HS-27A (cell line): ENCODE data around the gene GNG12.
"Not testable (repeated sequence)": the region's sequence is repeated elsewhere in the genome, so short reads cannot be mapped to it uniquely, and the experiment has no call there.

Source experiments
- DNase-seq: peaks from one replicate; pipeline ENCODE4 v3.0.0-alpha.2; 2012; ENCODE audit warnings: low read depth, missing footprints

The GNG12 gene

DNA sequence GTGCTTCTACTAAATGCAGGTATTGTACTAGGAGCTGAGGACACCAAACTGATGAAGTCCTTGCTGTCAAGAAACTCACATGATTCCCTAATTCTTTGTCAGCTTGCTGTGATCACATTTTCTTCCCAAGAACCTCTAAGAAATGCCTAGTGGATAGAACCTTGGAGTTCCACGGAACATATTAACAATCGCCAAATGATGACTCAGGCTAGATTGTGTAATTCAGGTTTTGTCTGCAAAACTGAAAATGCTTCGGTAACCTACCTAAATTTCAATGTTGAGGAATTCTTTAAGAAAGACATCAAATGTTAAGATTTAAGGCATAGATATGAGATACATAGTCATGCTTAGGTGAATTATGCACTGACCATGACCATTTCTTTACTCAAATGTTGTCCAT, 150.0 kb downstream of the GNG12 start:
- DNase-seq, result no peak

- DNase-seq, result peak; percentile 95
Observed at GRCh38 chr1:67682659-67683197, 150.5 kb downstream of the GNG12 start.

GRCh38 chr1:67680486-67680885, 152.8 kb downstream of the GNG12 start:
- DNase-seq, result no peak

DNA sequence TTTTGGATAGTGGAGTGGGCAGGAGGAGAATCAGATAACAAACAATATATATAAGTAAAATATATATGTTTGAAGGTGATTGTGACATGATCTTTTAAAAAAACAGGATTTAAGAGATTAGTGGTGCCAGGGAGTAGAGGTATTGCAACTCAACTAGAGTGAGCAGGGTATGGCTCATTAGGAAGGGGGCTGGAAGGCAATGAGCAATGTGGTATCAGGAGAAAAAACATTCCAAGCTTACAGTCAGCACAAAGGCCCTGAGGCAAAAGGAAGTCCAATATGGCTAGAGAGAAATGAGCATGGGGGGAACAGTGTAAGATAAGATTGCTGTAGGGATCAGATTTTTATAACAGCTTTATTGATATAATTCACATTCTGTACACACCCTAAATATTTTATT, 153.6 kb downstream of the GNG12 start:
- DNase-seq, result peak; percentile 47

DNA sequence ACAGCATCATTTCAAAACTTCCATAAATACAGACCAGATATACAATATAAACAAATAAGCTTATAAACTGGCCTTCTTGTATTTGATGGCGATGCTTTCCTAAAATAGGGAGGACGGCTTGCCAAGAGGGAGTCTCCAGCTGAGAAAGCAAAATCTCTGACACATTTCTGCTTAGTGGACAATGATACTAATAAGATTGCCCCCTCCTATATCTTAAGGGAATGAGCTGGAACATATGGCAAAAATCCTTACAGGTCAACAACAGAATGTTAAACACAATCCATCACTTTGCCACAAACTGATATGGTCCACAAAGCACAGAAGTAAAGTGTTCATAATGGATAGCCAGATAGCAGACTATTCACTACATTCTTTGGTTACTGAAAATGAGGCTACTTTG, 155.3 kb downstream of the GNG12 start:
- DNase-seq, result no peak

DNA sequence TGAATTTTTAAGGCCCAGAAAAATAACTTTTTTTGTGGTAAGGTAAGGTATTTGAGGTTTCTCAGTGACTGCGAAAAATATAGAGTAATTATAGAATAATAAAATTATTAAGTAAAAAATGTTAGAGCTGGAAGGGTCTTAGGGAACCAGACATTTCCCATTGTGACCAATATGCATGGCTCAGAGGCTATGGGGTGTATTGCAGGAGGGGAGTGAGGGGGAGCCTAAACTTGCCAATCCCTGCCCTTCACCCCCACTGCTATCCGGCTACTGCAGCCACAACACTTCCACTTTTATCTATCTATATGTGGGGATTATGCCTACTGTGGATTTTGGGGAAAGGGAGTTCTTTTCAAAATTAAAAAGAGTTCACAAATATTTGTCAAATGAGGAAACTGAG, 155.9 kb downstream of the GNG12 start:
- DNase-seq, result no peak

DNA sequence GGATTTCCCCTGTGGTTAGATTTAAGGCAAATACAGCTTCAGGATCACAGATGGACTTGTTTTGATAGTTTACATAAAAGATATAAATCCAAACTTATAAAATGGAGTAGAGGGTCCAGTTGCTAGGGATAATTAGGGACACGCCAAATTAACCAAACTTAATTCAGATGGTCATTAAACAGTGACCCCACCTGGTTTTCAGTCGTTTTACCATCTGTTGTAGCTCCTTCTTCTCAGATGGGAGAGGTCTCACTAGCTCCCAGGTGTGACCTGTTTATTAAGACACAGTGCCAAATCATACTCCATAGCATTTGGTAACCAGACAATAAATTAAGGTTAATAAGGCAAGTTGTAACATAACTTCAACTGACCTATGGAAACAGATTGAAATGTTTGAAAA, 156.3 kb downstream of the GNG12 start:
- no peak for DNase-seq

DNA sequence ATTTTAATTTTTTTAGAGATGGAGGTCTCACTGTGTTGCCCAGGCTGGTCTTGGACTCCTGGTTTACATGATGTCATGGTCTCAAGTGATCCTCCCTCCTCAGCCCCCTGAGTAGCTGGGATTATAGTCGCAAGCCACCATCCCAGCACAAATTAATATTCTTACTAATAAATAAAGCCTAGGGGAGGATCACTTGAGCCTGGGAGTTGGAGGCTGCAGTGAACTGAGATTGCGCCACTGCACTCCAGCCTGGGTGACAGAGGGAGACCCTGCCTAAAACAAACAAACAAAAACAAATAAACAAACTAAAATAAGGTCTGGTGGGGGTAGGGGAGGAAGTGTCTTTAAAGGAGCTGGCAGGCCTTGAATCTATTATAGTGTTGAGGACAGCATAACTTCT, 157.0 kb downstream of the GNG12 start:
- DNase-seq, result no peak

GRCh38 chr1:67675800-67676199, 157.5 kb downstream of the GNG12 start:
- no peak for DNase-seq

DNA sequence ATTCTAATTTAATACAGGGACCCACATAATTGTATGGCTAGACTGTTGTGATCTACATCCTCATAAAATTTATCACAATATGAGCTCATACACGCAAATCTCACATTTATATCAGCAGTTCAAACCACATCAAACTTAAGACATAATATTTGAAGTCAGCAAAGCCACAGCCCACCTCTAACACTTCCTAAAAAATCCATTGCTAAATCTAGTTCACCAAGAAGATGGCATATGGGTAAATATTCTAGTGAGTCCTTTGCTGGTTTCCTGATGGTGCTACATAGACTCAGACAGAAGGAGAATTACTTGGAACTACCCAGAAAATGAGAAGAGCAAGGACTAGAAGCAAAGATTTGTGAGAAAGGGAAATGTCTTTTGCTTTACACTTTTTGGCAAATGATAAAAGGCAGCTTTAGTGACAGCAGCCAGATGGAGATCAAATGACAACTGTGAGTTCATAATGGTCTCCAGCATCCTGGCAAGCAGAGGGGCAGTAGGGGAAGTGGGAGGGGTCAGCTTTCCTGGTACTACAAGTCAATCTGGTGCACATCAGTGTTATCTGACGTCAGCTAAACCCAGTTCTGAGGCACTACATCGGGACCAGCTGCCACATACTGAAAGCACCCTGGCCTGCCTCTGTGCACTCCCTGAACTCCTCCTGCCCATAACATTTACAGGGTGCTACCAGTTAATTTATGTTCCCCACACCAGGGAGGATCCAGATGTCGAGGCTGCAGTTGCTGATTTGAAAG, 158.8 kb downstream of the GNG12 start:
- no peak for DNase-seq

GRCh38 chr1:67673468-67674201, 159.6 kb downstream of the GNG12 start:
- DNase-seq, result no peak

DNA sequence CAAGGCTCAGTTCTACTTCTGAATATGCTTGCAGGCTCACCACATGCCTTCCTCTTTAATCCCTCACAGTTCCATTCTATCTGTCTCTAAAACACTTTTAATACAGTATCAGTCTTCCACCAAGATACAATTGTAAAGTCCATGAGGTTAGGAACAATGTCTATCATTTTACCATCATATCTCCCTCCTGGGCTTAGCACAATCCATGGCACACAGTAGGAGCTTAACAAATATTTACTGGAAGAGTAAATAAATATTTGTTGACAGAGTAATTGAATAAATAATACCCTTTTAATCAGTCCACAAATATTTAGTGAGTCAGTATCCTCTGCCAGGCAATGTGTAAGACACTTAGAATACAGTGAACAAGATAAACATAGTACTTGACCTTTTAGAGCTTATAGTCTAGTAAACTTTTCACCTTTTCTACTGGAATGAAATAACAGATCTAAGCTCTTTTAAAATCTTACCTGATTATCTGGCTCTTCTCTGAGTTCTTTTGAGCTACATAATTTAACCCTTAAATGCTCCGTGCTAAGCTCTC, 160.9 kb downstream of the GNG12 start:
- DNase-seq, result no peak

- no peak for DNase-seq
Observed at GRCh38 chr1:67668660-67669059, 164.6 kb downstream of the GNG12 start.

GRCh38 chr1:67666636-67667035, 166.6 kb downstream of the GNG12 start:
- no peak for DNase-seq

GRCh38 chr1:67665307-67665706, 168.0 kb downstream of the GNG12 start:
- DNase-seq, result not testable (repeated sequence)

- no peak for DNase-seq
Observed at GRCh38 chr1:67664048-67664447, 169.2 kb downstream of the GNG12 start.

GRCh38 chr1:67662884-67663283, 170.4 kb downstream of the GNG12 start:
- no peak for DNase-seq

DNA sequence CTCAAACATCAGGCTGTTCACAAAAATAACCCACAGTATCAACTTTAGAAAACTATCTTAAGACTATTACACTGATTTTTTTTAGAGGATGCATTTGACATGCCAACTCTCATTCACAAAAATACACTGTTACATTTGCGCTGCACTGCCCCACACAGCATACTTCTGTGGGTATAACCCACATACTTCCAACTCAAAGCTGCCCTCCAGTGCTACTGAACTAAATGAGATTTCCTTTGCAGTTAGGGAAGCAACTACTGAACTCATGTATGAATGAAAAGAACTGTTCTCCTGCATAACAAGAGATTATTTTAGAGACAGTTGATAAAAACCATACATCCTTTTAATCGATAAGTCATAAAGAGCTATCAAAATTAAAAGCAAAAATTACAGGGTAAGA, 174.0 kb downstream of the GNG12 start:
- no peak for DNase-seq

GRCh38 chr1:67657152-67657551, 176.1 kb downstream of the GNG12 start:
- not testable (repeated sequence) for DNase-seq

DNA sequence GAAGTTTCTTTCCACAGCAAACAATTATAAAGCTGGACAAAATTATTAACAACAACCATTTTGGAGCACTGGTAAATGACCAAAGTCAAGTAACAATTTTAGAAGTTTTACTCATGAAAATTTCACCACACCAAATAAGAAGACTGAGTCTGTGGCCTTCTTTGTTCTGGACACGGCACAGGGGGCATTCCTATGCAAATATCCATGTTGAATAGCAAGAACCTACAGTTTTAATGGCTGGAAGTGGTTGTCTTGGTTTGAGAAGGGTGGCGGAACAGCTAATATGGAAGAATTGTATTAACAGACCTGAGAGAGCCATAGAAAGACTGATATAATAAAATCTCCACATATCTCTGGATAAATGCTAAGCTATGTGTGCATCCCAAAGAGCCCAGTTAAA, 177.7 kb downstream of the GNG12 start:
- DNase-seq, result no peak

GRCh38 chr1:67653304-67653703, 180.0 kb downstream of the GNG12 start:
- DNase-seq, result no peak

DNA sequence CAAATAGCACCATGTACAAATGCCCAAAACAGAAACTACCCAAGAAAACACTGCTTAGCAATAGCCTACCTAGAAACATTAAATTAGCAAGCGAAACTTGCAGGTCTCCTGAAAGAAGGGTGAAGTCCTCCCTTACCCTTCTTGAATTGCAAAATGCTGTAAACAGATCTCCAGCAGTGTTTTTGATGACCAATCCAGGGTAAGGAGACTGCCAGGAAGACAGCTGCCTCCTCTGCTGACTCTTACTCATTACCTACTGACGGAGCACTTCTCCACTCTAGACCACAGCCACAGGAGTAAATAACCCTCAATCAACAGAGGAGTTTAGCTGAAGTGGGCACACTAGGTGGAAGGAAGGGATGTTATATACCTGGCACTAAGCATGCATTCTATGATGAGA, 180.5 kb downstream of the GNG12 start:
- no peak for DNase-seq
